OCI-LY7 (cell line): Measurements from ENCODE around the gene ZFP42. TPM values are rescaled to one million over a fixed set of nuclear protein-coding genes. Genes with fewer than 3 reads are reported as not detected.

Experiments
- BruUV-seq: library from RNA; stranded (reverse); fragments of 400-500 nt; replicated peaks from 2 replicates; lab custom pipeline; 2021; lab: Mats Ljungman, UMichigan
- CTCF ChIA-PET: fragments of 300-600 bp; sonication (Branson Sonifier 250); formaldehyde crosslinking; loops from one replicate; lab custom pipeline; 2022; ENCODE audit warnings: antibody characterized with exemption; ENCODE audit not compliant: unreplicated experiment; lab: Charles Lee
- POLR2A ChIA-PET: fragments of 300-600 bp; sonication (Branson Sonifier 250); formaldehyde crosslinking; loops from one replicate; lab custom pipeline; 2022; ENCODE audit warnings: antibody characterized with exemption; lab: Charles Lee
- DNase-seq: peaks from one replicate; pipeline ENCODE4 v3.0.0-alpha.2; 2015; ENCODE audit warnings: low spot score
- H2AFZ ChIP-seq: fragments of 200-600 bp; sonication (generic), shearing (Covaris generic); 2 replicates; pipeline ENCODE4 v1.6.1; 2014; ENCODE audit warnings: mild to moderate bottlenecking, antibody characterized with exemption, low read length, moderate library complexity
- H3K27ac ChIP-seq: fragments of 200-600 bp; sonication (generic); 2 replicates; pipeline ENCODE4 v1.5.1; 2014; ENCODE audit warnings: mixed run types, low read depth, mild to moderate bottlenecking, moderate library complexity, low read length, inconsistent platforms; ENCODE audit not compliant: poor library complexity, severe bottlenecking
- H3K36me3 ChIP-seq: fragments of 200-600 bp; sonication (generic); 2 replicates; pipeline ENCODE4 v1.6.1; 2014; ENCODE audit warnings: mild to moderate bottlenecking, antibody characterized with exemption, low read length, moderate library complexity, mixed read lengths; ENCODE audit not compliant: insufficient read depth
- H3K4me1 ChIP-seq: fragments of 200-600 bp; sonication (generic); 2 replicates; pipeline ENCODE4 v1.5.1; 2014; ENCODE audit warnings: mild to moderate bottlenecking, low read length; ENCODE audit not compliant: insufficient read depth, poor library complexity, severe bottlenecking
- H3K4me2 ChIP-seq: fragments of 200-600 bp; sonication (generic); 2 replicates; pipeline ENCODE4 v1.6.1; 2014; ENCODE audit warnings: mild to moderate bottlenecking, low read length
- H3K4me3 ChIP-seq: fragments of 200-600 bp; sonication (generic); 2 replicates; pipeline ENCODE4 v1.5.1; 2014; ENCODE audit warnings: mild to moderate bottlenecking, low read depth, low read length; ENCODE audit not compliant: poor library complexity, severe bottlenecking
- H3K79me2 ChIP-seq: fragments of 200-600 bp; sonication (generic); 2 replicates; pipeline ENCODE4 v1.6.1; 2016; ENCODE audit warnings: low read depth, mild to moderate bottlenecking, low read length, moderate library complexity, mixed read lengths; ENCODE audit not compliant: insufficient read depth
- H3K9me2 ChIP-seq: fragments of 200-600 bp; sonication (generic); 2 replicates; pipeline ENCODE4 v1.6.1; 2016; ENCODE audit warnings: mild to moderate bottlenecking, low read length, mixed read lengths; ENCODE audit not compliant: insufficient read depth
- H3K9me3 ChIP-seq: fragments of 200-600 bp; sonication (generic); 2 replicates; pipeline ENCODE4 v1.6.1; 2014; ENCODE audit warnings: mild to moderate bottlenecking, mixed run types, low read length, mixed read lengths
- H4K20me1 ChIP-seq: fragments of 200-600 bp; sonication (generic); 2 replicates; pipeline ENCODE4 v1.6.1; 2014; ENCODE audit warnings: mild to moderate bottlenecking, antibody characterized with exemption, low read length, moderate library complexity, mixed read lengths; ENCODE audit not compliant: insufficient read depth
- EZH2phosphoT487 ChIP-seq: fragments of 200-600 bp; sonication (generic); IDR thresholded peaks from 2 replicates; pipeline ENCODE4 v1.6.1; 2018; ENCODE audit warnings: low read depth, borderline replicate concordance, mild to moderate bottlenecking, mixed run types, antibody characterized with exemption, low read length, moderate library complexity, mixed read lengths
- intact Hi-C: fragments of 100-400 bp; cut with micrococcal nuclease; formaldehyde crosslinking; loops from one replicate; pipeline ENCODE4 v1.10.0; 2022; ENCODE audit not compliant: unreplicated experiment
- total RNA-seq, 2 experiments: library from RNA; depleted of rRNA in 1 of 2; stranded (reverse); fragments of >200 nt in 1 of 2; shearing (Covaris generic) in 1 of 2; gene quantifications; 2 replicates each; pipeline ENCODE4 v1.2.3, GENCODE V29; 2014 to 2022
- TF ChIP-seq, protein P1 (sequence below): fragments of 200-600 bp; sonication (generic); conservative IDR thresholded peaks from 2 replicates; pipeline ENCODE4 v1.5.1; 2014; ENCODE audit warnings: mild to moderate bottlenecking, antibody characterized with exemption, low read length, moderate library complexity, mixed read lengths

The ZFP42 gene
- total RNA-seq, 2 experiments from 2014 or later = not detected

- Histone ChIP-seq H2AFZ (no peak overlapping the region), H3K4me2 (no peak overlapping the region), H3K4me1 (no peaks in the 10 kb centered on the region), H3K36me3 (no peaks in the 10 kb centered on the region), H4K20me1 (no peaks in the 10 kb centered on the region), H3K4me3 (no peak overlapping the region), H3K27ac (no peak overlapping the region), H3K79me2 (no peaks in the 10 kb centered on the region), H3K9me2 (no peaks in the 10 kb centered on the region), H3K9me3 (no peaks in the 10 kb centered on the region)
- no TSS peak for BruUV-seq
- CTCF ChIA-PET = no interaction called here
- DNase-seq = no peak
- POLR2A ChIA-PET = interaction anchor here (0.6 kb wide), 1 partner anchor 164 kb away, joined by 3 read pairs; no protein-coding TSS in a partner anchor
- intact Hi-C loops = no loop called here
- TF ChIP-seq EZH2phosphoT487 = no peak
These were observed 41.6 kb downstream of the ZFP42 start for GRCh38 chr4:188037003-188037713.

DNA sequence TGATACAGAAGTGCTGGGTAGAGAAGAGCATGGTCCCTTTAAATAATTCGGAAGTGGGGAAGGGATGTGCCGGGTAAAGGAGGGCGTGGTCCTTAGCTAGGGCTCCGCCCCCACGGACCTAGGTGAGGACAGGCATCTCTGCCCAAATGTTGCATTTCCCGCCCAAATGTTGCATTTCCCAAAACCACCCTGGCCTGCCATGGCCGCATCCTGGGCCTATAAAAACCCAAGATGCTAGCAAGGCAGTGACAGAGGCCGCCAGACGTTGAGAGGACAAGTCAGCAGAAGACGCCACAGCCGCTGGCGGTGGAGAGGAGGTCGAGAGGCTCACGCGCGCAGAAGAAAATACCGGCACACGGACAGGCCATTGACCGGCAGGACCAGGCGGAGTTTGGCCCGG, 46.1 kb downstream of the ZFP42 start:
- no peaks in the 10 kb centered on the region for H3K79me2 ChIP-seq
- TF ChIP-seq, protein P1, sequence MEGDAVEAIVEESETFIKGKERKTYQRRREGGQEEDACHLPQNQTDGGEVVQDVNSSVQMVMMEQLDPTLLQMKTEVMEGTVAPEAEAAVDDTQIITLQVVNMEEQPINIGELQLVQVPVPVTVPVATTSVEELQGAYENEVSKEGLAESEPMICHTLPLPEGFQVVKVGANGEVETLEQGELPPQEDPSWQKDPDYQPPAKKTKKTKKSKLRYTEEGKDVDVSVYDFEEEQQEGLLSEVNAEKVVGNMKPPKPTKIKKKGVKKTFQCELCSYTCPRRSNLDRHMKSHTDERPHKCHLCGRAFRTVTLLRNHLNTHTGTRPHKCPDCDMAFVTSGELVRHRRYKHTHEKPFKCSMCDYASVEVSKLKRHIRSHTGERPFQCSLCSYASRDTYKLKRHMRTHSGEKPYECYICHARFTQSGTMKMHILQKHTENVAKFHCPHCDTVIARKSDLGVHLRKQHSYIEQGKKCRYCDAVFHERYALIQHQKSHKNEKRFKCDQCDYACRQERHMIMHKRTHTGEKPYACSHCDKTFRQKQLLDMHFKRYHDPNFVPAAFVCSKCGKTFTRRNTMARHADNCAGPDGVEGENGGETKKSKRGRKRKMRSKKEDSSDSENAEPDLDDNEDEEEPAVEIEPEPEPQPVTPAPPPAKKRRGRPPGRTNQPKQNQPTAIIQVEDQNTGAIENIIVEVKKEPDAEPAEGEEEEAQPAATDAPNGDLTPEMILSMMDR = no peak
- no peak for TF ChIP-seq EZH2phosphoT487
- no TSS peak for BruUV-seq
- no peaks in the 10 kb centered on the region for H3K36me3 ChIP-seq
- H3K27ac ChIP-seq = no peak overlapping the region
- no peaks in the 10 kb centered on the region for H3K9me2 ChIP-seq
- H2AFZ ChIP-seq = no peak overlapping the region
- no peak overlapping the region for H3K4me2 ChIP-seq
- no peaks in the 10 kb centered on the region for H3K9me3 ChIP-seq
- H4K20me1 ChIP-seq = no peaks in the 10 kb centered on the region
- intact Hi-C loops = no loop called here
- ChIA-PET POLR2A (no interaction called here), CTCF (no interaction called here)
- no peak for DNase-seq
- H3K4me1 ChIP-seq = no peaks in the 10 kb centered on the region
- no peak overlapping the region for H3K4me3 ChIP-seq

DNA sequence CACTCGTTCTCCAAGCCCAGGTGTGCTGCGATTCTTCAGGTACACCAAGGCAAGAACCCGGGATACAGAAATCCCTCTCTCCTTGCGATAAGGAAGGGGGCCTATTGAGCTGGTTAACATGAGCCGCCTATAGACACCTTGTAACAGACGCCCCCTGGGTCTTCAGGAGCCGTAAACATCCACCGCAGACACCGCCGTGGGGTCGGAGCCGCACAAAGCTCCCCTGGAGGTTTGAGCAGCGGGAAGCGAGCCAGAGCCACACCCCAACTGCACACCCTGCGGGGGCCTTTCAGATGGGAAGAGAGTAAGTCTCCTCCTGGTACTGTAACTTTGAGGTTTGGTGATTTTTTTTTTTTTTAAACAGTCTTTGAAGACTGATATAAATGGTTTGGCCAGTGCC, 46.6 kb downstream of the ZFP42 start:
- Histone ChIP-seq H3K79me2 (no peaks in the 10 kb centered on the region), H3K9me3 (no peaks in the 10 kb centered on the region), H4K20me1 (no peaks in the 10 kb centered on the region), H3K36me3 (no peaks in the 10 kb centered on the region), H3K4me2 (no peak overlapping the region), H3K4me1 (no peaks in the 10 kb centered on the region), H3K9me2 (no peaks in the 10 kb centered on the region), H2AFZ (no peak overlapping the region), H3K27ac (no peak overlapping the region), H3K4me3 (no peak overlapping the region)
- TF ChIP-seq EZH2phosphoT487 = no peak
- TF ChIP-seq, protein P1 = no peak
- intact Hi-C loops = no loop called here
- no TSS peak for BruUV-seq
- DNase-seq = no peak
- ChIA-PET CTCF (no interaction called here), POLR2A (no interaction called here)
